LoVo (cell line): ENCODE results near the gene SLC25A11.

Experiments
- DNase-seq: peaks from one replicate; pipeline ENCODE4 v3.0.0-alpha.2; 2016; ENCODE audit warnings: low spot score

The SLC25A11 gene, protein sequence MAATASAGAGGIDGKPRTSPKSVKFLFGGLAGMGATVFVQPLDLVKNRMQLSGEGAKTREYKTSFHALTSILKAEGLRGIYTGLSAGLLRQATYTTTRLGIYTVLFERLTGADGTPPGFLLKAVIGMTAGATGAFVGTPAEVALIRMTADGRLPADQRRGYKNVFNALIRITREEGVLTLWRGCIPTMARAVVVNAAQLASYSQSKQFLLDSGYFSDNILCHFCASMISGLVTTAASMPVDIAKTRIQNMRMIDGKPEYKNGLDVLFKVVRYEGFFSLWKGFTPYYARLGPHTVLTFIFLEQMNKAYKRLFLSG

DNA sequence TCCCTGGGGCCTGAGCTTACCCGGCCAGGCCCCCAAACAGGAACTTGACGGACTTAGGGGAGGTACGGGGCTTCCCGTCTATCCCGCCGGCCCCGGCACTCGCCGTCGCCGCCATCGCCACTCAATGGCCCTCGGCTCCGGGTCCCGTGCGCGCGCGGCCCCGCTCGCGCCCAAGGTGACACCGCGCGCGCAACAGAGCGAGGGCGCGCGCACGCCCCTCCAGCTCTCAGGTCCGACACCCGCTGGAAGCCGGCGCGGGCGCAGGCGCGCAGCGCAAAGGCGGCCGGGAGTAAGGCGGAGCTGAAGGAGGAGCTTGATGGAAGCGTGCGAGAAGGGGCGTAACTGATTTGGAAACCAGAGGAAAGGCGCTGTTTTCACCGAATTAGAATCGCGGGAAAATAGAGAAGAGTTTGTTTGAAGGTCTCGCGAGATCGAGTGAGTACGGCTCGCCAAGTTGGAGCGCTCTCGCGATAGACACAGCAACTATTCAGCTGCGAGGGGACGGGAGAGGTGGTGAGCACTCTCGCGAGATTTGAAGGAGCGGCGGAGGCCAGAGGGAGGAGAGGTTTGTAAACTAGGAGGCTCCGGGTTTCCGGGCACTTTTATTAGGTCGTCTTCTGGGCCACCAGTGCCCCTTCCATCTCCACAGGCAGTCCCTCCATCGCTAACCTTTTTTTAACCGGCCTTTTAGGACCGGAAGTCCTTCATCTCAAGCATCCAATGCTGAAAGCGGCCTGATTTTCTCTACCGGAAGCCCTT is at the start of gene SLC25A11, which contains the start of gene RNF167:
SLC25A11 (minus strand) TSS at position 251 of the 759 bp plus-strand sequence; CDS start at position 115, 136 bp downstream.
RNF167 (plus strand) TSS at position 473 of the 759 bp plus-strand sequence. CDS start 642 bp downstream, outside the sequence.
- DNase-seq, result peak; percentile 99

DNA sequence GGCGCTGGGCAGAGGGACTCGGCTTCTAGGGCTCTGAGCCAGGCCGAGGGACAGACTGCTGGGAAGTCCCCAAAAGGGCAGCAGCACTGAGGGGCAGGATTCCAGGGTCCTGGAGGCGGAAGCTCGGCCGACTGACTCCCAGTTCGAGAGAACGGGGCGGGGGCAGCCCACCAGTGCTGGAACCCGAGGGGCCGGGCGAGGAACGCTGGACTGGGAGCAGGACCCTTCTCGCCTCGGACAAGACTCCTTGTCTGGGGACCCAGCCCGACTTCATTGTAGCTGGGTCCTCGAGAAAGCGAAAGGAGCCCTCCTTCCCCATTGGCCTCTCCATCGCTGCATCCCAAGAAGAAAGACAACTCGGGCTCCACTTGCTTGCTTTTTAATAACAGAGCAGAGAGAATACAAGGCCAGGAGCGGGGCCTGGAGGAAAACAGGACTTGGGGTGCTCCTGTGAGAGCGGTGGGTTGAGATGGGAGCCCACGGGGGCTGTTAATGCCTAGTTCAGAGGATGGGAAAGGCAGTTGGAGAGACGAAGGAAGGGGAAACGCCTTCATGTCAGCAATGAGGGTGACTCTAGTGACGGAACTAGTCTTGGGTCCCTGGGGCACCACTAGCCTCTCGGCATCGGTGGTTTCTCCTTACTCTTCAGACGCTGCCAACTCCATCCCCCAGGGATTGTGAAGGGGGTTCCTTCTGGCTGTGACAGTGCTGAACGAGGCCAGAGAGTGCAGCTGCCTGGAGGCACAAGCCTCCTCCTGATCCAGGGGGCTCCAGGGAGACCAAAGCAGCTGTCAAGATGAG is 48.1 kb upstream of the SLC25A11 start:
- no peak for DNase-seq

DNA sequence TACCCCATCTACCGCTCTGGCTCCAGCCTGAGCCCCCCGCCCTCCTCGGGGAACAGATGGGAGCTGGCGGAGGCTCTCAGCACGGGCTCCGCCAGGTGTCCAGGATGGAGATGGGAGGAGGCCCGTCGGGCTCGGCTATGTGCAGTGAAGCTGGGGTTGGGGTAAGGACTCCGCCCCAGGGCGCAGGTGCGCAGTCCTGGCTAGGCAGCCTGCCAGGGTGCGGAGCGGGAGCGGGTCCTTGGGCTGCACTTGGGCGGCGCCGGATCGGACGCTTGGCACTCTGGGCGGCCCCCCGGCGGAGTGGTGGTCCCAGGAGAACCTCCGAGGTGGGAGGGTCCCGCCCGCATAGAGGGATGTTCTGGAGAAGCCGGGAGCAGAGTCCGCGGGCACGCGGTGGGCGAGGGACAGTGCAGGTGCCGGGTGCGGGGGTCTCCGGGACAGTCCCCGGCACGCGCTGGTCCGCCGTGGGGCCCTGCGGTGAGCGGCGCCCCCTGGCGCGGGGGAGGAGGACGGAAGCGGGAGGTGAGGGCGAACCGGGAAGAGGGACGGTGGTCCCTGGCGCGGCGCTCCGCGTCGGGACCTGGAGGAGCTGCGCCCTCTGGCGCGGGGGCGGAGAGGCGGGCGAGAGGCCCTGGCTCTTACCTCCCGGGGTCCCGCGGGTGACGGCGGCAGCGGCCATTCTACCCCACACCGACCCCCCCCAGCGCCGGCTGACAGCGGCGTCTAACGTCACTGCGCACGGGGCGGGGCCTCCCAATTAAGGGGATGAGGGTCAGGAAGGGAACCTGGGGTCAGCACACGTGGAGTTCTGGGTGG is 47.3 kb upstream of the SLC25A11 start, which contains the start of gene CAMTA2:
CAMTA2 (minus strand) TSS at position 725 of the 816 bp plus-strand sequence. CDS start 1,453 bp downstream, outside the sequence.
- peak; percentile 78 for DNase-seq

DNA sequence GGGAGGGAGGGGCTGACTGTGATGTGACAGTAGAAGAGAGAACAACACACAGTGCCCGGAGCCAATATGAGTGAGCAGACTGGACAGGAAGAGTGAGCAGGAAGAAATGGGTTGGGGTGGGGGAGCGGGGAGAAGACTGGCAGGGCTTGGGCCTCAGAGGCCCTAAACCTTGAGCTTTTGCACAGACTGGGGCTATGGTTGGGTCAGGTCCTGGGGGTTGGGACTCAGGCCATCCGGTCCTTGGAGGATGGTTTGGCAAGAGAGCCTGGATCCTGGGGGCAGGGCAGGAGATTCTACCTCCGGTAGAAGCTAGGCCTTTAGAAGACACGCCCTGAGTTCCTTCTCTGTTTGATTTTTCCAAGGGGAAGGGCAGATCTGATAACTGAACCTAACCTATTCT is 46.6 kb upstream of the SLC25A11 start:
- peak; percentile 7 for DNase-seq

DNA sequence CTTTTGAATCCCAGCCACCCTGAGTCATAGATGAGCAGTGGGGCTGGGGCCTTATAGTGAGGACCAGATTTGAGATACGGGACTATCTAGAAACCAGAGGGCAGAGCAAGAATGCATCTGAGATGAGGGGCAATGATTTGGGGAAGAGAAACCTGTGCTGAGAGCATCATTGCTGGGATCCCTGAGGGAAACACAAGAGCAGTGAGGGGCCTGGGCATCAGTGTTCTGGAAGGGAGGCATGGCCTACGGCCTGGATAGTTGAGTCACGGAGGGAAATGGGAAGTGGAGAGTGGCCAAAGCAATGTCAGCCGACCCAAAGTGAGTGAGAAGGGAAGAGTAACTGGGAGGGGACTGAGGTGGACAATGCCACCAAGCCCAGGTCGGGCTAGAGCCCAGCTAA is 42.5 kb upstream of the SLC25A11 start:
- no peak for DNase-seq

DNA sequence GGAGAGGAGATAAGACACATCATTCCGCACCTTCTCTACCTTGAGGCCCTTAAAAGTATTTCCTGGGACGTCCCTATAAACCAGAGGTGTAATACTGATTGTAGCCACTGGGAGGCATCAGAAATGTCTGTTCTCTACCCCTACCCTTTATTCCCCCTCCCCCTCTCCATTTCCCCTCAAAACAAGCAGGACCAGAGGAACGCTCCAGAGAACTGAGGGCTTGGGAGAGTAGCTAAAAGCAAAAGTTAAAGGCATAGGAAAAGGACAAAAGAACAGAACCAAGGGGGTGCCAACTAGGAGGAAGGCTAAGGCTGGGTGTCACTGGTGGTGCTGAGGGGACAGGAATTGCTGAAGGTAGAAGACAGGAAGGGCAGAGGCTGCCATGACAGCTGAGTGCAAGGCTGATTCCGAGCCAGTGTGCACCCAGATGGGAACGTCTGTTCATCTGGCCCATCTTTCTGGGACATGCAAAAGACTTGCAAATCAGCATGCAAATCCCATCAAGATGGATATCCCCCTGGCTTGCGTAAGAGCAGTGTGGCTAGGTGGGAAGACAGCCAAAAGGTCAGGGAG is 40.9 kb upstream of the SLC25A11 start:
- DNase-seq, result peak; percentile 37

DNA sequence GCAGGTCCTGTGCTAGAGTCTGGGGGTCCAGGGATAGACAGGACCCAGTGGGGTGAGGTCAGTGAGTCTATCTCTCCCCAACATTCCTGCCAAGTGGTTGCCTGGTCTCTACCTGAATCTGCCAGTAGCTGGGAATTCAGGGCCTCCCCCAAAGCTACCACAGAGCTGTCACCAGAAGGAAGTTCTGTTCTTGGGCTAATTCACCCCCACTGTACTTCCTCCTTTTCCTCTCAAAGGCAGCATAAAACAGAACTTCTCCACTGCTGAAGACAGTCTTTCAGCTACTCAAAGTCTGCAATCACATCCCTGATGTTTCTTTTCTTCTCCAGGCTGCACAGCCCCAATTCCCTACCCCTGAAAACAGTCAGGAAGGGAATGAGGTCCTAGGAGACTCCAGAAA is 38.9 kb upstream of the SLC25A11 start:
- DNase-seq, result no peak

DNA sequence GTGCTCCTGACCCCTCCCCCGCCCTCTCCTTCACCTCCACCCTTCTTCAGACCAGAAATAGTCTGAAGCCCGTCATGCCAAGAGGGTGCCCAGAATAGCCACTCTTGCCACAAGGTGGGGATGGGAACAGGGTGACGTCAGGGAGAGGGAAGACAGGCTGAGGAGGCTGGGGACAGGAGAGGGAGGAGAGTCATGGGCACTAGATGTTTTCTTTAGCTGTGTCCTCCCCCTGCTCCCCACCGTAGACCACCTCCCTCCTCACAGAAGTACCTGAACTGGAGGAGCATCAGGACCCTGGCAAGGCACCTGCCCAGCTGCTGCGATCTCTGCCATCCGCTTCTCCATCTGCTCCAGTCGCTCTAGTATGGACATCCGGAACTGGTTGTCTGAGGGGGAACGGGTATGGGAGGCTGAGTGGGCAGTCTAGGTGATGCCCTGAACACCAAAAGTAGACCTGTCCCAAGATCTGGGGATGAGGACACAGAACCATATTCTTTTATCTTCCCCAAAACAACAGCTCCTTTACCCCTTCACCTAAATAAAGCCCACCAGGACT is 34.3 kb upstream of the SLC25A11 start:
- DNase-seq, result no peak

DNA sequence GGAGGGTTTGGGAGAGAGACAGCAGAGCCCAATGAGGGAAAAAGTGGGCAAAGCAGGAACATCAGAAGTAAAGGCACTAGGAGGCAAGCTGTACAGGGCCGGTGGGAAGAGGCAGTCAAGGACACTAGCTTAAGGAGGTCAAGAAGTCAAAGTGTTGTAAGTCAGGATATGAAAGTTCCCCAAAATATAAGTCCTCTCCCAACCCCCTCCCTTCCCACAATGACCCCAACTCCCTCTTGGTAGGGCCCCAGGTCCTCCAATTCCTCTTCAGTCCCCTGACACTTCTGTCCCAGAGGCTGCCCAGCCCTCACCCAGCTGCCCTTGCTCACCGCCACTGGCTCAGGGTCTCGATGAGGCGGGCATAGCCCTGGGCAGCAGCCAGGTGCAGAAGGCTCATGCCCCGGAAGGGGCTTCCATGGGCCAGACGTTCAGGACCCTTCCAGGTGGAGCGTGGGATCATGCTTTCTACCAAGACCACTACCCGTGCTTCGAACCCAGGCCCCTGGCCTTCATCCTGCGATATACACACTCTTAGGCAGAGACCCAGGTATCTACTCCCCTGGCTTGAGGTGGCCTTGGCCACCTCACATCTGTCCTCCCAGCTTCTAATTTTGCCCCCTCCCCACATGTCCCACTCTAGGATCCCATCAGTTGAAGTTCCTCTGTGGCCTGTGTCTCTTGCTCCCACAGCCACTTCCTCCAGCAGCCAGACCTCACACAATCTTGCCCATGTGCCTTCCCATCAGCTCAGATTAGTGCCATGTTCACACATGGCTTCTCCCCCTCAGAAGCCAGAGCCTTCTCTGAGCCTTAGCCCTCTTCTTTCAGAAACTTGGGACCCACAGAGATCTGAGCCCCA is 33.6 kb upstream of the SLC25A11 start:
- no peak for DNase-seq

DNA sequence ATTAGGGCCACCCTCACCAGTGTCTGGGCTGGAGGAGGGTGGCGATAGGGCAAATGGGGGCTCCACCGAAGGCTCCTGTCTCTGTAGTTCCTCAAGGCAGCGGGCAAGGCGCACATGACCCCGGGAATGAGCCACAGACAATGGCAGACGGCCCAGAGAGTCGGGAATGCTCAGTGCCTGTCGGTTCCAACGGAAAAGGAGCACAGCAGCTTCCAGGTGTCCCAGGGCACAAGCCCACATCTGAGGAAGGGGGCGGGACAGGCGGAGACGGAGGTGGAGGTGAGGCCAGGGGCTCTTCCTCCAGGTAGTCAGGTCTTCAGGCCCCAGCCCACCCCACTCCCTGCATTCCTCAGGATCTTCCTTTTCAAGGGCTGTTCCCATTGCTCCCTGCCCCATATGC is 32.9 kb upstream of the SLC25A11 start:
- no peak for DNase-seq

DNA sequence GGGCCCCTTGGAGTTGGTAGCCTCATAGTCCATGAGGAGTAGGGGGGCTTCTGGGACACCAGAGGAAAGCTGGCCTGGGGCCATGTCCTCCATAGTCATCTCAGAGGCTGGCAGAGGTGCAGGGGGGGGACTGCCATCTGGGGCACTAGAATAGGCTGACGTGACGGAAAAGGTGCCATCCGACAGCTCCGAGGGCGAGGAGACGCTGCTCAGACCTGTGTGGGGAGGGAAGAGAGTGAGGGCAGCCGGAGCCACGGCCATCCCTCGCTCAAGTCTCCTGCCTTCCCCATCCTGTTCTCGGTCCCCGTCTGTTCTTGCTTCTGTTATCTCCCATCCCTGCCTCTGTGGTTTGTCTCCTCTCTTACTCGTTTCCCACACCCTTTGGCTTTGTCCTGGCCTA is 32.5 kb upstream of the SLC25A11 start:
- DNase-seq, result no peak

DNA sequence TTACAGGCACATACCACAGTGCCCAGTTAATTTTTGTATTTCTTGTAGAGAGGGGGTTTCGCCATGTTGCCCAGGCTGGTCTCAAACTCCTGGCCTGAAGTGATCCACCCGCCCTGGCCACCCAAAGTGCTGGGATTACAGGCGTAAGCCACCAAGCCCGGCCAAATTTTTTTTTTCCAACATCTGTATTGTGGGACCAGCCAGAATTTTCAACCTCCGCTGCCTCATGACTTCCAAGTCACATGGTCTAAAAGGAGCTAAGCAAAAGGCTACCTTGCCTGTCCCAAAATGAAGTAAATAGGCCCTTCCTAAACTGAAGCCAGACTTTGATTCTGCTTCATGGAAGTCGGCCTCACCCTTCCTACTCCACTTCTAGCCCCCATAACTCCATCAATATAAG is 32.0 kb upstream of the SLC25A11 start:
- no peak for DNase-seq

DNA sequence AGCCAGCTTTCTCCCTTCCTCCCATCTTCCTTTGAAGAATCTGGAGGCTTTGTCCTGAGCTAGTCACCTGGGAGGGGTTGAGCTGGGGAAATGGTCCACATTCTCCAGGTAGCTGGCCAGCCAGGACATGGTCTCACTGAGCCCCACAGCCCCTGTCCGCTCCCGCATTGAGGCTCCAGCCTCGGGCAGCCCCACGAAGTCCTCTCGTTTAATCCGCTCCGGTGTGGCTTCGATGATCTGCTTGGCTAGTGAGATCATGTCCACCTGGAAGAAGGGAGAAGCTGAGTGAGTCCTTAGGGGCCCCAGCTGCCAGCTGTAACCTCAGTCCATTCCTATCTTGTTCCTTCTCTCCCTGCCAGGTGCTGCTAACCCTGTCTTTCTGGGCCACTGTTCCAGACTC is 30.4 kb upstream of the SLC25A11 start:
- DNase-seq, result no peak

DNA sequence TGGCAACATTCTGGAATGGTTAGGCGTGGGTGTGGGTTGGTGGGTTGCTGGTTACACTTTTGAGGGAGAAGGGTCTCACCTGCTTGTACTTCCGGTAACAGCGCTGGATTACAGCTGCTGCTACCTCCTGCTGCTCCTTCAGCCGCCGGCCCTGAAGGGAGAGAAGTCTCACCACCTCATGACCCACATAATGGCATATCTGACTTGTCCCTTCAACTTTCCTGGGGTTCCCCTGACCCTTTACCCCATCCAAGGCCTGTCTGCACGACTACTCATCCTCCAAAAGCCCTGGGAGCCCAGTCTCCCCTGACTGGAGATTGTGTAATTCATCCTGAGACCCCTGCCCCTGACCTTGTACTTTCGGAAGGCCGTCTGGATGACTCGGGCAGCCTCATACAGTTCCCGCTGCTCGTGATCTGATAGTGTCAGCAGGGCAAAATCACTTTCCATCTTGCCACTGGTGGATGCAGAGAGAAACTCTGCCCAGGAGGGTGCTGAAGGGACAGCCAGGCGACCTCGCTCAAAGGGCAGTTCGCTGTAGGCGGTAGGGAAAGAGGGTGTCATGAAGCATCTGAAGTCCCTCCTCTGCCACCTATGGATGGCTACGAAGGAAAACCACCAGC is 29.8 kb upstream of the SLC25A11 start:
- DNase-seq, result no peak

DNA sequence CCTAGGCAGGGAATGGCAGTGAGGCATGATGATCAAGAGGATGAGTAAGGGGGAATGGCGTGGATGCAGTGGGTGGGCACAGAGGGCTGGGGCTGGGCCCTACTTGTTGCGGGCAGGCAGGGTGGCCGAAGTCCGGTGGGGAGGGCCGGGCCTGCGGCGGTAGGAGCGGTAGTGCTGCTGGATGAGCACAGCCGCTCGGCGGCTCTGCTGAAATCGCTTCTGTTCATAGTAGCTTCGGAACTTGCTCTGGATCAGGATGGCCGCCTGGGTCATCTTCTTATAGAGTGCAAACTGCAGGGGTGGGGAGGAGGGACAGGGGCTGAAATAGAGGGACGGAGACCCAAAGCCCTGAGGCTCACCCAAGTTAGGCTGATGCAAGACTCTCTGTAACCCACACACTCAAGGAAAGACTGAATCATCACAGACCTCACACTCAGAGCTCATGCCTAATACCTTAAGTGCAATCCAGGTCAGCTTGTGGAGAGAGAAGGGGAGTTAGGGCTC is 29.3 kb upstream of the SLC25A11 start:
- peak; percentile 51 for DNase-seq

DNA sequence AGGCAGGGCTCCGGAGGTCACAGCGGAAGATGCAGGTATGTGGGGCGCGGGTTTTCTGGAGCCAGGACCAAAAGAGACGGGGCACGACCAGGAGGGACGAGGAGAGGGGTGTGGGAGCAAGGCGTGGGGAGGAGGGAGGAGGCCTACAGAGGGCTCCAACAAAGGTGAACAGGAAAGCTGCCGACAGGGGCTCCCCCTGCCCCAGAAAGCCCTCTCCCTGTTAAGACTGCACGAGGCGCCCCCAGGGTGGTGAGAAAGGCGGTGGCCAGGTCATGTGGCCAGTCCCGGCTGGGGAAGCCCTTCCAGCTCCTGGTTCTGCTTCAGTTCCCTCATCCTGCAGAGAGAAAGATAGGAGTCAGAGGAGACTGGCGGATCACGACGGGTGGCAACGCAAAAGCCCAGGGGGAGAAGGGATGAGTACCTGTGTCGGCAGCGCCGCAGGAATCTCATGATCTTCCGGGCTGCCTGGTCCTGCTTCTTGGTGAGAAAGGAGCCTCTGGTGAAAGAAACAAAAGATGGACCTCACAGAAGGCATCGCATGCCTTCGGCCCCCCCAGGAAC is 28.7 kb upstream of the SLC25A11 start:
- no peak for DNase-seq

DNA sequence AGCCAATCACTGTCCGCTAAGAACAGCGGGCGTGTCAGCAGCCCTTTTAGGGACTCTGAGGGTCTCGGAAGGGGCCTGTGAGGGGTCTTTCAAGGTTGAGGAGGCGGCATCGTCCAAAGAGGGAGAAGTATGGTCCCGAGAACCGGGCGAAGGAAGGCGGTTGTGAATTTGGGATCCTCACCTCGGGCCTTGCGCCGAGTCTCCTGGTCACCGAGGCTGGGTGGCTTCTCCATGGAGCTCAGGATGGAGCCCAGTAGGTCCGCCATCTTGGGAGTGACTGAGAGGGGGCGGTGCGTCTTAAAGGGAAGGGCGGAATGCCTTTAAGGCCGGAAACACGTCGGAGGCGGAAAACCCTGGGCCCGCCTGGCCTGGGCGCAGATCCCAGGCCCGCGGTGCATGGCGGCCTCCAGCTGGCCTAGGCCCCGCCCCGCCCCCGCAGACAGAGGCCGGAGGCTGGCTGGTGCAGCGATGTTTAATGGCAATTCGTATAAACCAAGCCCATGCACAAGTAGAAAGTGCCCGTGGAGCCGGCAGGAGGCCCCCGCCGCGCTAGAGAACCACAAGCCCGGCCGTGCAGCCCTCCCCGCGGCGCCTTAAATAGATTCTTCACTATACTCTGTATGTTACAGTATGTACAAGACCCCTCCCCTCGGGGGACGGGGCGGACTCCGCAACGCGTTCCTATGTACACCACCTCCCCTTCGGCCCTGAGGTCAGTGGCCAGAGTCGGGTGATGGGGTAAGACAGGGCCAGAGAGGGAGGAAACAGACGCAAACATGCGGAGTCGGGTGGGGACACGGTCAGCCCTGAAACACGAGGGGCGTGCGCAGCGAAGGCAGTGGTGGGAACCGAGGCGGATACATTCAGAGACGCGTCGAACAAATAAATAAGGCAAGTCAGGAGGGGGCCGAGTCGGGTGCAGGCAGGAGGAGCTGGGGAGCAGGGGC is 28.0 kb upstream of the SLC25A11 start, which contains the start of gene SPAG7:
SPAG7 (minus strand) TSS at position 279 of the 947 bp plus-strand sequence; CDS start at position 266, 13 bp downstream.
- DNase-seq, result peak; percentile 96
